DOHH2 (cell line): ENCODE measurements around the gene CBLN1.

ENCODE experiments used
- CTCF ChIP-seq: fragments of 200-600 bp; sonication (generic); IDR thresholded peaks from one replicate; pipeline ENCODE4 v1.5.1; 2014; ENCODE audit warnings: antibody characterized with exemption, mild to moderate bottlenecking, low read depth, low read length; ENCODE audit not compliant: poor library complexity, severe bottlenecking
- EZH2phosphoT487 ChIP-seq: fragments of 200-600 bp; sonication (generic); IDR thresholded peaks from 2 replicates; pipeline ENCODE4 v1.6.1; 2017; ENCODE audit warnings: borderline replicate concordance, mild to moderate bottlenecking, antibody characterized with exemption, low read length, moderate library complexity, mixed read lengths

- TF ChIP-seq CTCF (no peak), EZH2phosphoT487 (no peak)
Observed at GRCh38 chr16:49273771-49274170, 7.9 kb downstream of the CBLN1 start.
